AG04449 (cell line): Measurements from ENCODE around the gene LRRC23.

ENCODE experiments used
- CTCF ChIA-PET: fragments of 350-600 bp; formaldehyde crosslinking; extraction: SDS; loops from one replicate; lab custom pipeline; 2021; ENCODE audit warnings: antibody characterized with exemption; lab: Yijun Ruan, JAX
- POLR2A ChIA-PET: fragments of 400-600, 350-600 bp; formaldehyde crosslinking; extraction: SDS; loops from one replicate; lab custom pipeline; 2020; ENCODE audit warnings: antibody characterized with exemption, inconsistent platforms; lab: Yijun Ruan, JAX
- DNase-seq: peaks from one replicate; pipeline ENCODE4 v3.0.0-alpha.2; 2010; ENCODE audit warnings: low read depth, low spot score
- H3K4me3 ChIP-seq: 2 replicates; pipeline ENCODE4 v1.5.1; 2011; ENCODE audit warnings: low read depth, mild to moderate bottlenecking, control low read depth, low read length
- CTCF ChIP-seq: IDR thresholded peaks from one replicate; pipeline ENCODE4 v1.5.1; 2011; ENCODE audit warnings: mild to moderate bottlenecking, moderate library complexity, low read length, control low read depth, inconsistent platforms; ENCODE audit not compliant: insufficient read depth; ENCODE audit errors: missing control alignments

LRRC23 gene

GRCh38 chr12:6950401-6950801 lies 45.8 kb downstream of the LRRC23 start:
- no peak overlapping the region for H3K4me3 ChIP-seq
- CTCF ChIA-PET: interaction anchor here (1.2 to 11.4 kb wide), 3 partner anchors 10 to 67 kb away, joined by 6 to 226 read pairs (median 6); partner anchors contain the start of gene LPCAT3
- POLR2A ChIA-PET: no interaction called here
- peak; percentile 1 for TF ChIP-seq CTCF
- DNase-seq: no peak

- POLR2A ChIA-PET: no interaction called here
- H3K4me3 ChIP-seq: no peak within 1 kb of the TSS
- CTCF ChIA-PET: interaction anchor here (11.4 kb wide), 1 partner anchor 9 kb away, joined by 226 read pairs; no protein-coding TSS in a partner anchor
Measured at GRCh38 chr12:6950811-6951540, 46.4 kb downstream of the LRRC23 start, which contains the start of gene PTPN6. Gene PTPN6 (plus strand): TSS chr12:6951356. CDS start chr12:6951513, 157 bp downstream.

GRCh38 chr12:6951551-6952120 lies 47.0 kb downstream of the LRRC23 start:
- no peak overlapping the region for H3K4me3 ChIP-seq
- no peak for TF ChIP-seq CTCF
- ChIA-PET CTCF (interaction anchor here (0.5 to 11.4 kb wide), 6 partner anchors 9 to 278 kb away, joined by 3 to 226 read pairs (median 4); partner anchors contain the start of gene C1R), POLR2A (no interaction called here)
- DNase-seq: no peak

More at GRCh38 chr12:6950811-6951540, 46.4 kb downstream of the LRRC23 start, which contains the start of gene PTPN6:
- TF ChIP-seq CTCF: no peak
- DNase-seq: no peak

GRCh38 chr12:6952121-6952862 lies 47.7 kb downstream of the LRRC23 start:
- no peak for DNase-seq
- H3K4me3 ChIP-seq: no peak overlapping the region
- no peak for TF ChIP-seq CTCF
- ChIA-PET POLR2A (no interaction called here), CTCF (interaction anchor here (0.5 to 11.4 kb wide), 9 partner anchors 8 to 279 kb away, joined by 3 to 226 read pairs (median 4); partner anchors contain the start of genes C12orf57, C1R and RNU7-1)

GRCh38 chr12:6952863-6953441 lies 48.3 kb downstream of the LRRC23 start:
- no peak for DNase-seq
- ChIA-PET POLR2A (no interaction called here), CTCF (interaction anchor here (0.6 to 11.4 kb wide), 6 partner anchors 7 to 160 kb away, joined by 3 to 226 read pairs (median 4); partner anchors contain the start of genes C12orf57, C1R and RNU7-1)
- no peak overlapping the region for H3K4me3 ChIP-seq
- no peak for TF ChIP-seq CTCF
